22Rv1 (cell line): Measurements from ENCODE around the gene PRR19.

ENCODE experiments used
- ZFX ChIP-seq: fragments of 450-650 bp; IDR thresholded peaks from 2 replicates; pipeline ENCODE4 v1.6.1; 2017; ENCODE audit warnings: antibody characterized with exemption, borderline replicate concordance
- TF ChIP-seq, protein P1 (sequence below): fragments of 450-650 bp; IDR thresholded peaks from 2 replicates; pipeline ENCODE4 v1.5.1; 2017; ENCODE audit warnings: mild to moderate bottlenecking

DNA sequence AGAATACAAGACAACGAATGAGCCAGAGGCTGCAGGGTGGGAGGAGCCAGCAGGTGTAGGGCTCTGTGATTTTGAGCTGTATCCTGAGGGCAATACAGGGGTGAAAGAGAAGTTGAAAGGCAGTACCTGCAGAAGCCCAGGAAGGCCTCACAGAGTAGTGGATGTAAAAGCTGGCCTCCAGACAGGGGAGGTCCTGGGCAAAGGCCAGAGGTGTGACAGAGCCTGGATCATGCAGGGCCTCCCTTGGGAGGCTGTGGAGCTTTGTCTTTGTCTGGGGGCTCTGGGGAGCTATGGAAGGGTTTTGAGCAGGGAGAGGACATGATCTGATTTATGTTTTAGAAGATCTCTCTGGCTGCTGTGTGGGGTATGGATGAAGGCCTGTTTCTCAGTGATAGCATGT is 26.2 kb downstream of the PRR19 start:
- TF ChIP-seq, protein P1, sequence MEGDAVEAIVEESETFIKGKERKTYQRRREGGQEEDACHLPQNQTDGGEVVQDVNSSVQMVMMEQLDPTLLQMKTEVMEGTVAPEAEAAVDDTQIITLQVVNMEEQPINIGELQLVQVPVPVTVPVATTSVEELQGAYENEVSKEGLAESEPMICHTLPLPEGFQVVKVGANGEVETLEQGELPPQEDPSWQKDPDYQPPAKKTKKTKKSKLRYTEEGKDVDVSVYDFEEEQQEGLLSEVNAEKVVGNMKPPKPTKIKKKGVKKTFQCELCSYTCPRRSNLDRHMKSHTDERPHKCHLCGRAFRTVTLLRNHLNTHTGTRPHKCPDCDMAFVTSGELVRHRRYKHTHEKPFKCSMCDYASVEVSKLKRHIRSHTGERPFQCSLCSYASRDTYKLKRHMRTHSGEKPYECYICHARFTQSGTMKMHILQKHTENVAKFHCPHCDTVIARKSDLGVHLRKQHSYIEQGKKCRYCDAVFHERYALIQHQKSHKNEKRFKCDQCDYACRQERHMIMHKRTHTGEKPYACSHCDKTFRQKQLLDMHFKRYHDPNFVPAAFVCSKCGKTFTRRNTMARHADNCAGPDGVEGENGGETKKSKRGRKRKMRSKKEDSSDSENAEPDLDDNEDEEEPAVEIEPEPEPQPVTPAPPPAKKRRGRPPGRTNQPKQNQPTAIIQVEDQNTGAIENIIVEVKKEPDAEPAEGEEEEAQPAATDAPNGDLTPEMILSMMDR, result no peak
- no peak for TF ChIP-seq ZFX
